Stimulated activated CD4-positive, alpha-beta T cell treated with anti-CD3 and anti-CD28 coated beads, Interleukin-4, amount 100 ng/mL, for 4 hours (primary cell): Measurements from ENCODE around the gene TIMM8B.
"Not testable (repeated sequence)": the region's sequence is repeated elsewhere in the genome, so short reads cannot be mapped to it uniquely, and the experiment has no call there.

Experiments
- DNase-seq, 2 experiments: peaks; one replicate each; pipeline ENCODE4 v3.0.0-alpha.2; 2020

Gene TIMM8B

DNA sequence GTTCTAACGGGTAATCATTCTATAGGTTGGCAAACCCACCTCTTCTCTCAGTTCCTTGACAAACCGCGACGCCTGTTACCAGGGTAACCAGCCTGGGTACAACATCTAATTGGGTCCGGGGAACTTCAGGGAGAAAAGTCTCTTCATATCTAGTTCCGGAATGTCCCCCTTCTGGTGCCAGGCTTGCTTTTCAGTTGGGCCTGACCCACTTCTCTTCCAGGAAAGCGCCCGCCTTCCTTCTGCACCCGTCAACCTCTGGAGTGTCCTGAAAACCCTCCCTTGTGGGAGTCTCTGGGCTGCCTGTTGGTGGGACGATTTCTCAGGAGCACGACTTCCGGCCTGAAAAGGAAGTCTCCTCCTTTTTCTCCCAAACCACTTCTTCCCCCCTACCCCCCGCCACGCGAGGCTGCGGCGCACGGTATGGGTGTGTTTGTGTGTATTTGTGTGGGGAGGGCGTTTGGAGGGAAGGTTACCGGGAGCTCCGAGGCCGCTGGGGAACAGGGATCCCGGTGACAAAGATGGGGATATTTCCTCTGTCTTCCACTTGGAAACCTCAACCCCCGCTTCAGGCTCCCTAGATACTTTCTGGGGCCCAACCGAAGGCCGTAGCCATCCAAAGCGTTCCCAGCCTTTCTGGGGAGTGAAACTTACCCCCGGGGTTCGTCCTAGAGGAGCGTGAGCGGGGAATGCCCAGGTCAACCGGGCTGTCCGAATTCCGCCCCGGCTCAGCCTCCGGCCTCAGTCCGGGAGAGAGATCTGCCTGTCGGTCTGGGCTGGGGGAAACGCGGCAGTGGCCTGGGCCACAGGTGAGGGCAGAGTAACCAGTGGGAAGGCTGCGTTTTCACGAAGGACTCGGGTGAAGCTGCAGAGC lies 12.4 kb downstream of the TIMM8B start, which contains the start of the genes NKAPD1 and PIH1D2:
Gene NKAPD1, plus strand, starts transcription at position 359 of the 871 bp plus-strand sequence. CDS start 1,276 bp downstream, outside the sequence.
Gene PIH1D2, minus strand, starts transcription at position 77 of the 871 bp plus-strand sequence. CDS start 843 bp downstream, outside the sequence.
- DNase-seq: peak; percentile 63 to 76

DNA sequence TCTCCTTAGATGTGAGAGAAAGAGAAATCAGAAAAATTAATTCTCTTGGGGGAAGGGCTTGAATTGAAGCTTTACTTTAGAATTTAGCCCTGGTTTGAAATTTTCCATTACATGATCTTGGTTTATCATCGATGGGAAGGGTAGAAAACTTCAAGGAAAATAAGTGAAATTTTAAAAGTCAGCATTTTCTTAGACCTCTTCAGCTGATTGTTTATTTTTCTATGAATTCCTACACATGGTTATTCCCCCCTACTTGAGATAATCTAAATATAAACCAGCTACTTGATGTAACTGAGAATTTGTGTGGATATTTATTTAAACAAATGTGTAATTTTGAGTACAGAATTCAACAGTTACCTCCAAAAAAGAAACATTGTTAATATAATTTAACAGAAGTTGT lies 23.6 kb downstream of the TIMM8B start:
- DNase-seq: no peak

DNA sequence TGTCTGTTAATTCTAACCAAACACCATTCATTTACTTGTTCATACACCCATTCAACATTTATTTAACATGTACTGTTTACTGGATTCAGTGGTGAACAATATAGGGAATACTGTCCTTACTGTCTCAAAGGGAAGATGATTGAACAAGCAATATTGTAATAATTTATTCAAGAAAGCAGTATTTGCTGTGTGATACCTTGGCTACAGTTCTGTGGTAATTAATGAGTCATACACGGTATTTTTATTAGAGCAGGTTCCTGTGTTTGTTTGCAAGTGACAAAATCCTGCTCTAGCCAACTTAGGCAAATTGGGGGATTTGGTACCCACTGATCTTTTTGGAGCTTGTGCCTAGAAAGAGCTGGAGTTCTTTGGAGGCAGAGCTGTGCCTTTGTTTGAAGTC lies 28.5 kb downstream of the TIMM8B start:
- DNase-seq: no peak

DNA sequence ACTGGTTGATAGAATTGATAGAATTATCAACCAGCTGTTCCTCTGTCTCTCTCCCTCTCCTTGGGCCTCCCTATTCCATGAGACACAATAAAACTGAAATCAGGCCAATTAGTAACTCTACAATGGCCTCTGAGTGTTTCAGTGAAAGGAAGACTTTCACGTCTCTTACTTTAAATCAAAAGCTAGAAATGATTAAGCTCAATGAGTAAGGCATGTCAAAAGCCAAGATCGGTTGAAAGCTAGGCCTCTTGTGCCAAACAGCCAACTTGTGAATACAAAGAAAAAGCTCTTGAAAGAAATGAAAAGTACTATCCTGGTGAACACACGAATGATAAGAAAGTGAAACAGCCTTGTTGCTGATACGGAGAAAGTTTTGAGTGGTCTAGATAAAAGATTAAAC lies 29.4 kb downstream of the TIMM8B start:
- DNase-seq: no peak

DNA sequence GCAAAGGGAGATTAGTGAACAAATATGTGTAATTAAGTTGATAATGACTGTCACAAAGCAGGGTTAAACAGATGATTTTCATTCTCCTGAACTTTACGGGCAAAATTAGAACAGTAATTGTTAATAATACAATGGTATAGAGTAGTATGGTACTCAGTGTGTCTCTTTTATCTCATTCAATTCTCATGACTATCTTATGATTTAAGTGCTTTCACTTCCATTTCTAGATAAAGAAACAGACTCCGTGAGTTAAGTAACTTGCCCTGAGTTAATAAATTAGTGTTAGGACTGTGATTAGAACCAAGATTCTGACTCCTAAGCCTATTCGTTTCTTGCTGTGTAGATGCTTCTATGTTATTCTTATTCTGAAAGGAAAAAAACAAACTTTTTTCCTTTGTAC lies 34.8 kb downstream of the TIMM8B start:
- DNase-seq: no peak

DNA sequence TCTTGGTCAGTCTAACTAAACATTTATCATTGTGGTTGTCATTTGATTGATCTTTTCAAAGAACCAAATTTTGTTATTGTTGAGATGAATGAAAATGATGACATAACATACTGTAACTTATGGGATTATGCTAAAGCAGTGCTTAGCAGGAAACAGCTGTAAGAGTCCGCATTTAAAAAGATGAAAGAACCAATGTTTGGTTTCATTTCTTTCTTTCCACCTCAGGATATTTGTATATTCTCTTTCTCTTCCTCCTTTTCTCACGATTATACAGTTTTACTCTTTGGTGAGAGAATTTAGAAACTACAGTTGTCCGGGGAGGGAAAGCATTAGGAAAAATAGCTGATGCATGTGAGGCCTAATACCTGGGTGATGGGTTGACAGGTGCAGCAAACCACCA lies 35.8 kb downstream of the TIMM8B start:
- no peak for DNase-seq

DNA sequence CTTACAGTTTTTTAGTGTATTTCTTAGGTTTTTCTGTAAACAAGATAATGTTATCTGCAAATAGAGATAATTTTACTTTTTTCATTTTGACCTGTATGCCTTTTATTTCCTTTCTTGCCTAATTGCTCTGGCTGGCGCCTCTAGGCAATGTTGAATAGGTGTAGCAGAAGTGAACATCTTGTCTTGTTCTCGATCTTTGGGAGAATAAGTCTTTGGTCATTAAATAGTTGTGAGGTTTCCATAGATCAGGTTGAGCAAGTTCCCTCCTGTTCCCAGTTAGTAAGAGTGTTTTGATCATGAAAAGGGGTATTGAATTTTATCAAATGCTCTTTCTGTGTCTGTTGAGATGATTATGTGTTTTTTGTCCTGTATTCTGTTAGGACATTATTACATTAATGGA lies 36.8 kb downstream of the TIMM8B start:
- no peak for DNase-seq

DNA sequence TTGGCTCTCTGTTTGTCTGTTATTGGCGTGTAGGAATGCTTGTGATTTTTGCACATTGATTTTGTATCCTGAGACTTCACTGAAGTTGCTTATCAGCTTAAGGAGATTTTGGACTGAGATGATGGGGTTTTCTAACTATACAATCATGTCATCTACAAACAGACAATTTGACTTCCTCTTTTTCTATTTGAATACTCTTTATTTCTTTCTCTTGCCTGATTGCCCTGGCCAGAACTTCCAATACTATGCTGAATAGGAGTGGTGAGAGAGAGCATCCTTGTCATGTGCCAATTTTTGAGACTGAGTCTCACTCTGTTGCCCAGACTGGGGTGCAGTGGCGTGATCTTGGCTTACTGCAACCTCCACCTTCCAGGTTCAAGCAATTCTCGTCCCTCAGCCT lies 38.3 kb downstream of the TIMM8B start:
- DNase-seq: not testable (repeated sequence)

DNA sequence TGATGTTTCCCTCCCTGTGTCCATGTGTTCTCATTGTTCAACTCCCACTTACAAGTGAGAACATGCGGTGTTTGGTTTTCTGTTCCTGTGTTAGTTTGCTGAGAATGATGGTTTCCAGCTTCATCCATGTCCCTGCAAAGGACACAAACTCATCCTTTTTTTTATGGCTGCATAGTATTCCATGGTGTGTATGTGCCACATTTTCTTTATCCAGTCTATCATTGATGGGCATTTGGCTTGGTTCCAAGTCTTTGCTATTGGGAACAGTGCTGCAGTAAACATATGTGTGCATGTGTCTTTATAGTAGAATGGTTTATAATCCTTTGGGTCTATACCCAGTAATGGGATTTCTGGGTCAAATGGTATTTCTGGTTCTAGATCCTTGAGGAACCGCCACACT lies 39.9 kb downstream of the TIMM8B start:
- DNase-seq: not testable (repeated sequence)

DNA sequence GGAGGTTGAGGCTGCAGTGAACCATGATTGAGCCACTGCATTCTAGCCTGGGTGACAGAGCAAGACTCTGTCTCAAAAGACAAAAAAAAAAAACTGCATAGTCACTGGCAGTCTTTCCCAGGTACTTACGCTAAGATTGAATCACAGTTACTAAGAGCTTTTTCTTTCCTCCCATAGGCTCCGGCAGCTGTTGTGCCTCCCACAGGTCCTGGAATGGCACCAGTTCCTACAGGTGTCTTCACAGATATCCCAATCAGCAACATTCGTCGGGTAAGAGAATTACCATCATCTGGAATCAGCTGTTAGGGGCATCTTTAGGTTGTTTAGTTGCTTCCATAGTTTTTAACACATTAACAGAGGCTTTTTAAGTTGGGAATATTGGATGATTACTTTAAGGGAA lies 41.6 kb downstream of the TIMM8B start:
- no peak for DNase-seq

DNA sequence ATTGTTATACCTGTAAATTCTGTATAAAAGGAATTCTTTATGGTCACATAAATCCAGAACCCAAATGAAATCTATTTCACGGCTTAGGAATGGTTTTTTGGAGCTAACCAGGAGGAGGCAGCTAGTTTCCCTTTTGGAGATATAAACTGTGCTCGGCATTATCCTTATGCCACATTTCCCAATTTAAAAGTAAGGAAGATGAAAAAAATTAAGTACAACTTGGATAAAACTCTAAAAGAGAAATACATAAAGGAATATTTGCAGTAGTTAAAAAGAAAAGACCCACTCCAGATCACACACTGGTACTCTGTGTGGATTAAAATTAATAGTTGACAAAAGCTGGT lies 43.6 kb downstream of the TIMM8B start:
- DNase-seq: no peak

DNA sequence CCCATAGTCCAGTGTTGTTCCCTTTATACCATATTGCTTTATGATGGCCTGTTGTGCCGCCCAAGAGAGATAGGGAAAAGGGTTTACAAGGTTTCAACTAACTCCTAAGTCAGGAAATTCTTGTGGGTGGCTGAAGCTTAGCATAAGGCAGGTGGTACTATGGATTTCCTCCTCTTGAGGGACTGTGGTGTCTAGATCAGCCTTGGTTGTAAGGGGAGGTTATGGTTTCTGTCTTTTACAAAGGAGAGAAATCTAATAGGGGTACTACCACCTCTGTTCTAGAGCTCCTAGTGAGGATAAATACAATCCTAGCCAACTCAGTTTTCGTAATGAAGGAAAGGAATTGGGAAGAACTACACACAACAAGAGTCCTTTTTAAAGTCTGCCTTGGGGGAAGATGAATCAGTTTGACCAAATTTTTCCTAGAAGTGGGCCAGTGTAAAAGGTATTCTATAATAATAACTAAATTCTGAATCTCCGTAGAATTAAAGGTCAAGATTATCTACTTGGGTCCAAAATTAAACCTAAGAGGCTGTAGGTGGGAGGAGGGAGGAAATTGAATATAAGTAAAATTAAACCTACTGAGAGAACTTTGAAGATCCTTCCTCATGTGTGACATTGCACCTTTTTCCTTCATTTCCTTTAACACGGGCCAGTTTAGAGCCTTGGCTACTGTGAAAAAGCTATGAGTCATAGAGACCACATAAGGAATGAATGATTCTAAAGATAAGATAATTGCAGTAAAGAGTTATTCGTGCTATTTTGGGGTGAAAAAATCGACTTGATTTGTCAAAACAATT lies 44.2 kb downstream of the TIMM8B start:
- DNase-seq: no peak

DNA sequence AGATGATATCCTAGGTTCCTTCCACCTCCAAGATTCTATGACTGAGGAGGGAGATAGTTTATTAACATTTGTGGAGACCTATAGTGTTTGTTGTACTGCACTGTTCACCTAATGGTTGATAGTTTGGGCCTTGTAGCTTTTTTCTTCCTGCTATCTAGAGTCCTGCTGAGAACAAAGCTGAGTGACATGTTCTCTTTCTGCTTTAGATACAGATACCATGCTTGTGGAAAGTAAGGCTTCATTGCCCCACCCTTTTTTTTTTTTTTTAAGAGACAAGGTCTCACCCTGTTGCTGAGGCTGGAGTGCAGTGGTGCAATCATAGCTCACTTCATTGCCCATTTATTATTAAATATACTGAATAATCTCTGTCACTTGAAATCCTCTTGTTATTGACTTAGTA lies 49.0 kb downstream of the TIMM8B start:
- DNase-seq: no peak
